Daoy (cell line): Measurements from ENCODE around the gene GBP7. TPM values are rescaled to one million over a fixed set of nuclear protein-coding genes. Genes with fewer than 3 reads are reported as not detected.
"Not testable (repeated sequence)": the region's sequence is repeated elsewhere in the genome, so short reads cannot be mapped to it uniquely, and the experiment has no call there.

Source experiments
- DNase-seq: peaks from one replicate; pipeline ENCODE4 v3.0.0-alpha.2; 2015; ENCODE audit warnings: low read depth
- total RNA-seq: library from RNA; depleted of rRNA; stranded (reverse); fragments of >200 nt; shearing (Covaris generic); gene quantifications from 2 replicates; pipeline ENCODE4 v1.2.3, GENCODE V29; 2014

The GBP7 gene
- total RNA-seq, 1 experiment from 2014 or later = not detected

- DNase-seq = no peak
Observed at GRCh38 chr1:89170170-89171066, 5.4 kb downstream of the GBP7 start.

DNA sequence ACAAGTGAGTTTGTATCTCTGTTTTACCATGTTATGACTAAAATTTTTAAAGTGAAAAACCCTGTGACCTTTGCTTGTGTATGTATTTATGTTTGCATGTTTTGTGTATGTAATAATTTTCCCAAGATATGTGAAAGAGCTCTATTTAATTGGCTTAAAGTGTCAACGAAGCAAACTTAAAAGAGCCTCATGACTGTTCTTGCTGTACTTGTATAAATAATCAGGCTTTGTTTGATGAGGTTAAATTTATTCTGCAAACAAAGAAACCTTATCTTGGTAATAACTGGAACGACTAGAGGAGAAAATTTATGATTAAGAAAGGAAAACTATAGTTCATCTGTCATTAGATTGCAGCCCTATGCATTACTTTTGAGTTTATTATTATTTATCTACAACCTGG, 6.6 kb downstream of the GBP7 start:
- no peak for DNase-seq

DNA sequence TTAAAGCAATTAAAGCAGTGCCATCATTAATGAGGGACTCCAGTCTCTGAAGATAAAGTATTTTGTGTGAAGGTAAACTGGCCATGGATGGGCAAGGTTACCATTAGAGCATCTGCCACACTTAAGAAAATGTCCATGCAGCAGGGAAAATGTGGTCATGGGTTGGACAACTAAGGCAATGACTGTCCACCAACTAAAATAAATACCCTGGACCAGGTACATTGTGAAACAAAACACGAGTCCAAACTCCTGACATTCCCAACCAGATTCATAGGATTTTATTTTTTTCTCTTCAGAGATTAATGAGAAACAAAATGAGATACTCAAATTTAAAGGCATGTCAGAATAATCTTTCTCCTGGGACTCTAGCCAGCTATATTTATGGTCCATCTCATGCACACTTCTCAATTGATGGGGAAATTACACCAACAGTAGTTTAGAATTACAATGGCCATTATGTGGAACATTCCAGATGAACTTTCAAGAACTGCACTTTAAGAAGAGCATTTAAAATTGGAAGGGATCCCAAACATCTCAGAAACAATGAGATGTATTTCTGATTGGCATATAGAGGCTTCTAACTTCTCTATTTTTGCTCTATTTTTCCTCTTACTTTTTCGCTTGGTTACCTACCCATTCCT, 8.1 kb downstream of the GBP7 start:
- no peak for DNase-seq

DNA sequence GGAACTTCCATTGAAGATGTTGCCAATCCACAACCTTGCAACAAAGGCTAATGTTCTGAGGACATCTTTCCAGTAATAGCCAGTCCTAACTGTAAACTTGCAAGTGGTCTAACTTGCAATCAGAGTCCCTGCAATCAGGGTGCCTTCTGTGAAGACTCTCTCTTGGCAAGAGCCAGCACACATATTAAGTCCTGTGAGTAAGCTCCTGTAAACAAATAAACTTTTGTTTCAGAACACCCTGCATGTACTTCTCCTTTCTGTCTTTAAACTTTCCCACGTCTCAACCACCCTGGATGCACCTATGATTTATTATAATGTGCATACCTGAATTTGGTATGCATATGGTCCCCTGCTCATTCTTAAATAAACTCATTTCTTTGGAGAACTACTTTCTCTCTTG, 9.1 kb downstream of the GBP7 start:
- no peak for DNase-seq

DNA sequence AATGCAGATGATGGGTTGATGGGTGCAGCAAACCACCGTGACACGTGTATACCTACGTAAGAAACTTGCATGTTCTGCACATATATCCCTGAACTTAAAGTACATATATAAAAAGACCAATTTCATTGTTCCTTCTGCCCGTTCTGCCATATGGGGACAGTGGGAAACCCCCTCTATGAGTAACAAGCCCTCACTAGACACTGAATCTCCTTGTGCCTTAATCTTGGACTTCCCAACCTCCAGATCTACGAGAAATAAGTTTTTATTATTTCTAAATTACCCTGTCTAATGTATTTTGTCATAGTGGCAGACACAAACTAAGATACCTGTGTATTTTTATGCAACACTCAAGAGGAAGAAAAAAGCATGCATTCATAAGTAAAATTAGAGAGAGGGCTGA, 10.0 kb downstream of the GBP7 start:
- no peak for DNase-seq

- no peak for DNase-seq
Observed at GRCh38 chr1:89151047-89151446, 24.8 kb downstream of the GBP7 start.

- DNase-seq = no peak
Observed at GRCh38 chr1:89149976-89150375, 25.8 kb downstream of the GBP7 start.

DNA sequence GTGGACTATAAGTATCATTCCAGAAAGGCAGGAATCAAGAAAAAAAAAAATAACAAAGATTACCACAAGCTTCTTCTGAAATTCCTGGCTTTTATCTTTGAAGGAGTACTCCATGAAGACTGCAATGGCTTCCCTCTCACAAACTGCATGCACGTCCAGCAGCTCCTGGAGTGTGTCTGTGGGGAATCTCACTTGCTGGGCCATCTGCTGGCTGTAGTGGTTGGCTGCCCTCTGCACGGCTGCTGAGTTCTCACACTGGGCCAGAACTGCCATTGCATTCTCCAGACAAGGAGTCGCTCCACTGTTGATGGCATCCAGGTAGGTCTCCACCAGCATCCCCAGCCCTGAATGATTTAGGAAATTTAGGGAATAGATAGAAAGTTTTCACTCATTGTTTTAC, 26.6 kb downstream of the GBP7 start:
- DNase-seq = peak; percentile 31

DNA sequence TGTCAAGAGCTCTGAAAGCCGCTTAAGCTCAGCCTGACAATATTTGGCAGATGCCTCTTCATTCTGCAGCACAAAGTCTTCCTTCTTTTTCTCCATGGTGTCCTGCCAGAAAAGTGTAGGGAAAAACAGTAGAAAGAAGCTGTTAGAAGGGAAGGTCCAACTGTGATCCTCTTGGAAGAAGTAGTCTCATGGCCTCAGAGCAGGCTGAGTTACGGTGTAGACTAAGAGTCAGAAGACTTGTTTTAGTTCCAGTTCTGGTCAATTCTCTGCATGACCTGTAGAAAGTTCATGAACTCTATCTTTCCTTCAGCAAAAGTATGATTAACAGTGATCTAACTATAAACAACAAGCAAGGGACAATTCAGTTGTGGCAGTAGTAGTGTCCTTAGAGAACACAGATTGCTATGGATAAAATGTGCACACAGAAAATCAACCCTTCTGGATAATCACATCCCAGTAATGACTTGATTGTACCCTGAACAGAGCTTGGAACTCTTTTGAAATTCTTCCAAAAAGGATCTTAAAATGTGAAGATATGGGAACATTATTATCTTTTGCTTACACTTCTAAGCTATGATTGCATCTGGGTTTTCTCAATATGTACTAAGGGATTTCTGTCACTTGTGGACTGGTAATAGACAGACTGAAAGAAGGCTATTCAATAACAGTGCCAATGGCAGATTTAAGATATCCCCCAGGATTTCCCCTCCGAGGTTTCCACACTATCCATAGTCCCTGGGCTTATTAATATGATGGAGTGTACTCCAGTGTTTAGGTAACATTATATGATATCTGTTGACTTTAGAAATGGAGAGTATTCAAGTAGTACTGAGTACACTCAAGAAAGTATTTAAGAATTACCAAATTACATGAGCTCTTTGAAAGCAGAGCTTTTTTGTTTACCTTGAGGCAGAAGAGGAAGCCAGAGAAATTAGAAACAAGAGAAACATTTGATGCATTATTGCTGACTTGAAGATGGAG, 27.8 kb downstream of the GBP7 start:
- DNase-seq = no peak

DNA sequence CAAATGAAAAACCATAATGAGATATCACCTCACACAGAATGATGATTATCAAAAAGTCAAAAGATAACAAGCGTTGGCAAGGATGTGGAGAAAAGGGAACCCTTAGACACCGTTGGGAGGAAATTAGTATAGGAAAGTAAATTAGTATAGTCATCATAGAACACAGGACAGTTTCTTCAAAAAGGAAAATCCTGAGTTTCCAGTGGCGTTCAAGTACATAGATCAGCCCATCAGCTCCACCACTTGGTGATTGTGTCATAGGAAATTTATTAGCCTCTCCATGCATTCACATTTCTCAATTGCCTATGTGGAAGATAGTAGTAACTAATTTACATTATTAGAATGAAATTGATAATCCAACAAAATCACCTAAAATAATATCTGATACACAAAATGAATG, 29.1 kb downstream of the GBP7 start:
- DNase-seq = no peak

DNA sequence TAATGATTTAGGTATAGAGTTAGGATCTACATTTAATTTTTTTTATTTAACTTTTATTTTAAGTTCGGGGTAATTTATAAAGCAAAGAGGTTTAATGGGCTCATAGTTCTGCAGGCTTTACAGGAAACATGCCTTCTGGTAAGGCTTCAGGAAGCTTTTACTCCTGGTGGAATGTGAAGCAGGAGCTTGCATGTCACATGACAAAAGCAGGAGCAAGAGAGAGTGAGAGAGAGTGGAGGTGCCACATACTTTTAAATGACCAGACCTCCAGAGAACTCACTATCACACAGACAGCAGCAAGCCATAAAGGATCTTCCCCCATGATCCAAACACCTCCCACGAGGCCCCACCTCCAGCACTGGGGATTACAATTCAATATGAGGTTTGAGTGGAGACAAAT, 32.3 kb downstream of the GBP7 start:
- DNase-seq = no peak

GRCh38 chr1:89142160-89142559, 33.6 kb downstream of the GBP7 start:
- DNase-seq = no peak

DNA sequence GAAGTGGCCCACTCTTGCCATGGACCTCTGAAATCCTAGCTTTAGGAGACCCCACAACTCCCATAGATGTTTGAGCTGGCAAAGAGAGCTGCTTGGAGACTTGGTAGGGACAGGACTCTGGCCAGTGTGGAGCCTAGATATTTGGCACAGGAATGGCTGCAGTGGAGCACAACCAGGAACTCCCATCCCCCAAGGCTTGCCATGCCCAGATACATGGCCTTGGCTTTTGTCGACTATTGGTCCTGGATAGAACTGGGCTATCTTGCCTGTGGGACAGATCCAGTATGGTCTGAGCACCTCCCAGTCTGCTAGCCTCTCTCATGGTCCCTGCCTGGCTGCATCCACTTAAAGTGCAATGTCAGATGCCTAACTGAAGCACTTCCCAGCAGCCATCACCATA, 42.1 kb downstream of the GBP7 start:
- DNase-seq = no peak

DNA sequence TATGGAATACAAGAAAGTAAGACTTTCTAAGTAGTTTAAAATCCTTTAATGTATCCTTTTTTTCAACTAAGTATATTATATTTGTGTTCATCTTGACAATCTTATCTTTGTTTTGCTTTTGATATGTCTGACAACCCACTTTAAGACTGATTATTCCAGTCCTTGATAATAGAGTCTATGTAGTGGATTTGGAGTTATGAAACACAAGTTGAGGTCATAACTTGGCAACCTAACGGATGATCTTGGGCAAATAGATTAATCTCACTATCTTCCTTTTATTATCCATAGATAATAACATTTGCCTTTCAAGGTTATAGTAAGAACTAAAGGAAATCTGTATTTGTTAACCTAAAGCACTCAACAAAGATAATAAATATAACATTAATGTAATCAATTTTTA, 45.1 kb downstream of the GBP7 start:
- no peak for DNase-seq

DNA sequence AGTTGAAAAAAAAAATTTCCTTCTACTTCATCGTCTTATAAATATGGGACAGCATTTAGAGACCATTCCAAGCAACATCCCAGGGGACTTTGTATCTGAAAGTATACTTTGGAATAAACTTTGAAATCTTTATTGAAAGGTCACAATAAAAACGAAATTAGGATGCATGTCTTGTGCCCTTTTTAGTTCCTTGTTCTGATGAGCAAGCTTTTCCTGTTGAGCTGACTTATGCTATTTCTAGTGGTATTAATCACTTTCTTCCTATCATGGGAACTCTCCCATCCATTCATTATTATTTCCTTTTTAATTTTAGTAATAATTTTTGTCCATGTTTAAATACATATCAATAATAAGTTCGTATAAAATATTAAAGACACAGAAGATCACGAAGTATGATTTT, 45.9 kb downstream of the GBP7 start:
- no peak for DNase-seq

GRCh38 chr1:89128003-89128458, 47.8 kb downstream of the GBP7 start:
- DNase-seq = not testable (repeated sequence)

DNA sequence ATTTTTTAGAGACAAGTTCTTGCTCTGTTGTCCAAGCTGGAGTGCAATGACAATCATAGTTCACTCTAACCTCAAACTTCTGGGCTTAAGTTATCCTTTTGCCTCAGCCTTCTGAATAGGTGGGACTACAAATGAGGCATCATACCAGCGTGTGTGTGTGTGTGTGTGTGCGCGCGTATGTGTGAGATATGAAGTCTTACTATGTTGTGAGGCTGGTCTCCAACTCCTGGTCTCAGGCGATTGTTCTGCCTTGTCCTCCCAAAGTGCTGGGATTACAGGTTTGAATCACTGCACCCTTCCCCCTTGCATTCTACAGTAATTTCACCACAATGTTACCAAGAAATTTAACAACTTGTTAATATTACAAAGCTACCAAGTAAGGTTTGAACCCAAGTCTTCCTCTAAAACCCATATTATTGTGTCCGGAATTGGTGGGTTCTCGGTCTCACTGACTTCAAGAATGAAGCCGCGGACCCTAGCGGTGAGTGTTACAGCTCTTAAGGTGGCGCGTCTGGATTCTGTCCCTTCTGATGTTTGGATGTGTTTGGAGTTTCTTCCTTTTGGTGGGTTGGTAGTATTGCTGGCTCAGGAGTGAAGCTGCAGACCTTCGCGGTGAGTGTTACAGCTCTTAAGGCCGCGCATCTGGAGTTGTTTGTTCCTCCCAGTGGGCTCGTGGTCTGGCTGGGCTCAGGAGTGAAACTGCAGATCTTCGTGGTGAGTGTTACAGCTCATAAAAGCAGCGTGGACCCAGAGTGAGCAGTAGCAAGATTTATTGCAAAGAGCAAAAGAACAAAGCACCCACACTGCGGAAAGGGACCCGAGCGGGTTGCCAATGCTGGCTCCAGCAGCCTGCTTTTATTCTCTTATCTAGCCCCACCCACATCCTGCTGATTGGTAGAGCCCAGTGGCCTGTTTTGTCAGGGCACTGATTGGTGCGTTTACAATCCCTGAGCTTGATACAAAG, 48.9 kb downstream of the GBP7 start:
- DNase-seq = not testable (repeated sequence)

- DNase-seq = peak; percentile 63
Observed at GRCh38 chr1:89125913-89126580, 49.8 kb downstream of the GBP7 start, which contains the start of gene GBP2. Gene GBP2 (minus strand): TSS chr1:89126114. CDS start chr1:89121966, 4,148 bp downstream.

DNA sequence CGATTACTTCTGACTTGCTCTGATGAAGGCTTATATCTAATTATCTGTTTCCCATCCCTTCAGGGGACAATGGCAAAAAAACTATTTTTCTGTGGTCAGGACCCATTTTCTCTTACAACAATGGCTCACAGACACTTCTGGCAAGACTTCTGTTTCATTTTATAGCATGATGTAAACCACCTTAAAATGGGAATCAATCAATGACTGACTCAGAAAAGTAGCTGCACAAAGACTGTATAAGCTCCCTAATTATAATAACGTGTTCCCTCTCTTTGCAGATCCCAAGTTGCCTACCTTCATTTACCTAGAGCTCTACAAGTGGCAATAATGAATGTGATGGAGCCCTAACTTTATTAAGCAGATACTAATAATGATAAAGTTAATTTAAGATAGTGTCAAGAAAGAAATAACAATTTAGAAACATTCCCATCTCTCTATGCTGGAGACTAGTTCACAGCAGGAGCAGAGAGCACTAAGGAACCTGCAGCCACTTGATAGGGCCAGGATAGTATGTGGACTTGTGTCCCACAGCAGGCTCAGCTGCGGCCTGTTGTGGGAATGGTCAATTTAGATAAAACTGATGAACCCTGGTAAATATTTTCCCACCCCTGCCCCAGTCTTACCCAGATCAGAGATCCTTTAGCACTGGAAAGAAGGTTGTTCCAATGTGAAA, 50.4 kb downstream of the GBP7 start:
- DNase-seq = peak; percentile 8

DNA sequence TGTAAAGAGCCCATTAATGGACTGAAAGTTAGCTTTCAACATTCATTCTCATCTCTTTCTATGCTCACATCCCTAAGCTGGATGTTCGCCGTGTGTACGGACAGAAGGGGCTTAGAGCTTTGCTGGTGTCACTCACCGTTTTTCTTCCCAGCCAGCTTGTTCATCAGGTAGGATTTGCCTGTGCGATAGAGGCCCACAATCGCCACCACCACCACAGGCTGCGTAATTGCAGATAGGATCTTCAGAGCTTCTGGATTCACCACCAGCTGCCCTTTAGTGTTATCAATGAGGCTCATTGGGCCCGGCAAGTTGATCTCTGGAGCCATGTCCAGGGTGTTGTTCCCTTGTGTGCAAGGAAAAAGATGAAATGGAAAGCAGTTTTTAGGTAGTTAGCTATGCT, 54.2 kb downstream of the GBP7 start:
- DNase-seq = no peak
